ENCODE measurements around the gene SSC5D. TPM values are rescaled to one million over a fixed set of nuclear protein-coding genes. Genes with fewer than 3 reads are reported as not detected.

The SSC5D gene
- total and polyA plus RNA-seq, 2 of the 4 experiments (the other 2 are of a cell fraction) = 1.4 to 19.1 TPM

DNA sequence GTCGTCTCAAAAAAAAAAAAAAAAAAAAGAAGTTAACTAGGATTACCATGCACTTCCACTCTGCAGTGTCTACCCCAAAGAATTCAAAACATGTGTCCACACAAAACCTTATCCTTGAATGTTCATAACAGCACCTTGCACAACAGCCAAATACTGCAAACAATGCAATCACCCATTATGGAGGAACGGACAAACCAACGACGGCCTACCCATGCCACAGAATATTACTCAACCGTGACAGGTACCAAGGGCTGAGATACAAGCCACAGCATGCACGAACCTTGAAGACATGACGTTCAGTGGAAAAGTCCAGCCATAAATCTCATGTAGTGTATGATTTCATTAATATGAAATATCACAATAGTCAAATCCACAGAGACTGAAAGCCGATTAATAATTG is 42.2 kb upstream of the SSC5D start:
- H3K36me3 ChIP-seq (ENCODE audit: control insufficient read depth, insufficient read depth, low read length) = no peaks in the 10 kb centered on the region
- intact Hi-C loops (cut with micrococcal nuclease) (no loop called here), in situ Hi-C loops (cut with MboI; ENCODE audit: low sequenced_read_pairs) (no loop called here), dilution Hi-C loops (cut with HindIII; ENCODE audit: low sequenced_read_pairs, unreplicated experiment) (no loop called here)
- DNase-seq (no peak), ATAC-seq (ENCODE audit: low read depth) (no peak)
- H3K9me3 ChIP-seq (ENCODE audit: control insufficient read depth, insufficient read depth, low read length) = no peaks in the 10 kb centered on the region
- peaks cover 8% of the 10 kb centered on the region; the same call in 1 of the 2 replicates for H4K20me1 ChIP-seq (ENCODE audit: insufficient read depth, low read length)
- H3K9me1 ChIP-seq (ENCODE audit: insufficient read depth, low read length) = no peaks in the 10 kb centered on the region
- H3K4me2 ChIP-seq (ENCODE audit: low read depth, low read length) = no peak overlapping the region
- H2AK5ac ChIP-seq (ENCODE audit: low read depth, low read length) = no peak overlapping the region
- H3K4me3 ChIP-seq (ENCODE audit: insufficient read depth, low read depth, low read length) = no peak overlapping the region
- H2AFZ ChIP-seq (replicated peaks; ENCODE audit: low read length, poor library complexity) = no peak overlapping the region
- CTCF ChIA-PET = no interaction called here
- H3K18ac ChIP-seq (ENCODE audit: low read depth, low read length) = no peak overlapping the region
- no peak overlapping the region for H4K8ac ChIP-seq (ENCODE audit: low read depth in 2 of 2, low read length in 2 of 2)
- no peak overlapping the region for H3K27ac ChIP-seq (ENCODE audit: insufficient read depth, low read length)
- H3K23ac ChIP-seq (ENCODE audit: low read depth, low read length) = no peak overlapping the region
- no peak for TF ChIP-seq SMC3 (IDR thresholded peaks at IDR 0.05; ENCODE audit: low read depth, low read length)
- TF ChIP-seq POLR2A (IDR thresholded peaks at IDR 0.05; ENCODE audit: low read depth, low read length) = no peak
- TF ChIP-seq RCOR1 (IDR thresholded peaks at IDR 0.05; ENCODE audit: insufficient replicate concordance, low read length) = no peak
- no peak for TF ChIP-seq RAD21 (IDR thresholded peaks at IDR 0.05; ENCODE audit: low read length)
- no peak for TF ChIP-seq MAFK (IDR thresholded peaks at IDR 0.05; ENCODE audit: low read depth, low read length)
- no peak for TF ChIP-seq MAZ (IDR thresholded peaks at IDR 0.05; ENCODE audit: borderline replicate concordance, low read depth, low read length)
- TF ChIP-seq NFE2L2 (IDR thresholded peaks at IDR 0.05; ENCODE audit: low read depth, low read length) = no peak
- TF ChIP-seq, protein P1, sequence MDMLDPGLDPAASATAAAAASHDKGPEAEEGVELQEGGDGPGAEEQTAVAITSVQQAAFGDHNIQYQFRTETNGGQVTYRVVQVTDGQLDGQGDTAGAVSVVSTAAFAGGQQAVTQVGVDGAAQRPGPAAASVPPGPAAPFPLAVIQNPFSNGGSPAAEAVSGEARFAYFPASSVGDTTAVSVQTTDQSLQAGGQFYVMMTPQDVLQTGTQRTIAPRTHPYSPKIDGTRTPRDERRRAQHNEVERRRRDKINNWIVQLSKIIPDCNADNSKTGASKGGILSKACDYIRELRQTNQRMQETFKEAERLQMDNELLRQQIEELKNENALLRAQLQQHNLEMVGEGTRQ (IDR thresholded peaks at IDR 0.05; ENCODE audit: low read depth, low read length) = no peak
- TF ChIP-seq, protein P2, sequence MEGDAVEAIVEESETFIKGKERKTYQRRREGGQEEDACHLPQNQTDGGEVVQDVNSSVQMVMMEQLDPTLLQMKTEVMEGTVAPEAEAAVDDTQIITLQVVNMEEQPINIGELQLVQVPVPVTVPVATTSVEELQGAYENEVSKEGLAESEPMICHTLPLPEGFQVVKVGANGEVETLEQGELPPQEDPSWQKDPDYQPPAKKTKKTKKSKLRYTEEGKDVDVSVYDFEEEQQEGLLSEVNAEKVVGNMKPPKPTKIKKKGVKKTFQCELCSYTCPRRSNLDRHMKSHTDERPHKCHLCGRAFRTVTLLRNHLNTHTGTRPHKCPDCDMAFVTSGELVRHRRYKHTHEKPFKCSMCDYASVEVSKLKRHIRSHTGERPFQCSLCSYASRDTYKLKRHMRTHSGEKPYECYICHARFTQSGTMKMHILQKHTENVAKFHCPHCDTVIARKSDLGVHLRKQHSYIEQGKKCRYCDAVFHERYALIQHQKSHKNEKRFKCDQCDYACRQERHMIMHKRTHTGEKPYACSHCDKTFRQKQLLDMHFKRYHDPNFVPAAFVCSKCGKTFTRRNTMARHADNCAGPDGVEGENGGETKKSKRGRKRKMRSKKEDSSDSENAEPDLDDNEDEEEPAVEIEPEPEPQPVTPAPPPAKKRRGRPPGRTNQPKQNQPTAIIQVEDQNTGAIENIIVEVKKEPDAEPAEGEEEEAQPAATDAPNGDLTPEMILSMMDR (conservative IDR thresholded peaks at IDR 0.05; ENCODE audit: low read depth, low read length) = no peak
- no peak for TF ChIP-seq CEBPB (IDR thresholded peaks at IDR 0.05; ENCODE audit: low read depth, low read length)
- TF ChIP-seq, protein P3, sequence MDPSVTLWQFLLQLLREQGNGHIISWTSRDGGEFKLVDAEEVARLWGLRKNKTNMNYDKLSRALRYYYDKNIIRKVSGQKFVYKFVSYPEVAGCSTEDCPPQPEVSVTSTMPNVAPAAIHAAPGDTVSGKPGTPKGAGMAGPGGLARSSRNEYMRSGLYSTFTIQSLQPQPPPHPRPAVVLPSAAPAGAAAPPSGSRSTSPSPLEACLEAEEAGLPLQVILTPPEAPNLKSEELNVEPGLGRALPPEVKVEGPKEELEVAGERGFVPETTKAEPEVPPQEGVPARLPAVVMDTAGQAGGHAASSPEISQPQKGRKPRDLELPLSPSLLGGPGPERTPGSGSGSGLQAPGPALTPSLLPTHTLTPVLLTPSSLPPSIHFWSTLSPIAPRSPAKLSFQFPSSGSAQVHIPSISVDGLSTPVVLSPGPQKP (IDR thresholded peaks at IDR 0.05; ENCODE audit: borderline replicate concordance, low read depth, low read length) = no peak
- no peak for TF ChIP-seq FOS (IDR thresholded peaks at IDR 0.05; ENCODE audit: low read depth, low read length)
- TF ChIP-seq CHD1 (IDR thresholded peaks at IDR 0.05; ENCODE audit: low read depth, low read length) = no peak
- no peak for TF ChIP-seq RFX5 (IDR thresholded peaks at IDR 0.05; ENCODE audit: low read depth, low read length)
- no peak overlapping the region for H3K56ac ChIP-seq (ENCODE audit: extremely low read depth, insufficient read depth, low read length)
- peaks cover 66% of the 10 kb centered on the region for H3K27me3 ChIP-seq (ENCODE audit: control insufficient read depth, insufficient read depth, low read length)
- H3K4ac ChIP-seq (ENCODE audit: low read depth, low read length) = no peak overlapping the region
- no peak overlapping the region for H2BK5ac ChIP-seq (ENCODE audit: low read depth, low read length, poor library complexity, severe bottlenecking)
- H2BK20ac ChIP-seq (ENCODE audit: low read depth, low read length) = no peak overlapping the region
- BruUV-seq (replicated peaks) = no TSS peak
- H3K4me1 ChIP-seq (ENCODE audit: control insufficient read depth, insufficient read depth, low read length) = no peaks in the 10 kb centered on the region
- no peak overlapping the region for H4K5ac ChIP-seq (ENCODE audit: low read depth, low read length)
- H3K9ac ChIP-seq (ENCODE audit: low read depth, low read length) = no peak overlapping the region
- H2AK9ac ChIP-seq (replicated peaks; ENCODE audit: low read depth, low read length, poor library complexity) = no peak overlapping the region
- H2BK120ac ChIP-seq (ENCODE audit: low read depth, low read length) = no peak overlapping the region
- WGBS, 2 experiments (ENCODE audit: extremely low coverage in 2 of 2, insufficient read length in 1 of 2) = no CpG with 5 or more reads among the region's 8 CpGs
- H3K14ac ChIP-seq (replicated peaks; ENCODE audit: low read depth, low read length) = no peak overlapping the region
- POLR2A ChIA-PET (ENCODE audit: unreplicated experiment) = no interaction called here
- no peak overlapping the region for H2BK15ac ChIP-seq (ENCODE audit: low read depth, low read length)
- no peak overlapping the region for H4K91ac ChIP-seq (ENCODE audit: insufficient read depth, low read depth, low read length)
- H3K79me1 ChIP-seq (ENCODE audit: low read depth in 1 of 2, low read length in 2 of 2) = no peaks in the 10 kb centered on the region

Measured in IMR-90 (cell line).